Left colon (tissue), 2 donors: ENCODE data around the gene ZNF135. TPM values are rescaled to one million over a fixed set of nuclear protein-coding genes. Genes with fewer than 3 reads are reported as not detected.

ENCODE experiments used
- ATAC-seq: fragments of 200-7000 bp; cut with Tn5 transposase; one replicate; pipeline ENCODE4 v1.9.1; 2020; ENCODE audit warnings: mild to moderate bottlenecking, moderate library complexity
- DNase-seq, 2 donors: peaks; one replicate each; pipeline ENCODE4 v3.0.0-alpha.2; 2020
- intact Hi-C, 2 donors: fragments of 100-400 bp; cut with DNase I in 1 of 2; cut with micrococcal nuclease in 1 of 2; formaldehyde crosslinking; loops; one replicate each; pipeline versions ENCODE4 v1.11.2 to v1.14.0; 2022; cut with DNase I, micrococcal nuclease
- long read RNA-seq: library from polyadenylated mRNA; unstranded; transcript quantifications from one replicate; pipeline ENCODE4 v2.0.0, GENCODE V29; 2021
- total RNA-seq, 2 donors: library from RNA; stranded (reverse); fragmentation: NEBNext Ultra II Directional; extraction: Animal tissue kit (Norgen Biotek cat#: 25700); gene quantifications; one replicate each; pipeline ENCODE4 v1.2.1, GENCODE V29; 2021
- donor health status: DM: no; HTN: no; CAD: no.
- donor health status: DM: yes; HTN: yes; CAD: no.

Gene ZNF135
- total RNA-seq: 1 to 10 TPM; 1.1 to 1.2 TPM
- long read RNA-seq, partial matches to known transcripts: 1 of 2 reads
- long read RNA-seq, other reads (novel, unspliced or antisense): 1 of 2 reads

- DNase-seq: peak; percentile 82 to 85
- intact Hi-C loops: no loop called here
- ATAC-seq: peak; percentile 98
Observed at GRCh38 chr19:58059003-58059670, at the start of gene ZNF135. ZNF135 (plus strand) TSS chr19:58059282; CDS start chr19:58060003, 721 bp downstream.

- ATAC-seq: no peak
- intact Hi-C loops: no loop called here
- no peak for DNase-seq
Observed at GRCh38 chr19:58009301-58009665, 49.8 kb upstream of the ZNF135 start.

GRCh38 chr19:58009666-58010301, 49.3 kb upstream of the ZNF135 start:
- DNase-seq (peak; percentile 70 to 79), ATAC-seq (peak; percentile 97)
- intact Hi-C loops: no loop called here

GRCh38 chr19:58010507-58010906, 48.6 kb upstream of the ZNF135 start:
- intact Hi-C loops: no loop called here
- DNase-seq (no peak), ATAC-seq (no peak)

GRCh38 chr19:58014141-58014540, 44.9 kb upstream of the ZNF135 start:
- intact Hi-C loops: no loop called here

GRCh38 chr19:58020129-58020528, 39.0 kb upstream of the ZNF135 start:
- ATAC-seq (no peak), DNase-seq (no peak)
- intact Hi-C loops: loop anchor here in 1 of 2 donors (5.0 kb wide), 1 partner anchor 137 kb away; no protein-coding TSS in a partner anchor

More at GRCh38 chr19:58014141-58014540, 44.9 kb upstream of the ZNF135 start:
- DNase-seq (no peak), ATAC-seq (no peak)

- ATAC-seq: no peak
- peak; percentile 16 to 42 for DNase-seq
- intact Hi-C loops: loop anchor here in 1 of 2 donors (5.0 kb wide), 1 partner anchor 136 kb away; no protein-coding TSS in a partner anchor
Observed at GRCh38 chr19:58021541-58022282, 37.4 kb upstream of the ZNF135 start.

- ATAC-seq: no peak
- no peak for DNase-seq
- intact Hi-C loops: loop anchor here in 1 of 2 donors (5.0 kb wide), 1 partner anchor 135 kb away; no protein-coding TSS in a partner anchor
Observed at GRCh38 chr19:58022283-58022660, 36.8 kb upstream of the ZNF135 start.

GRCh38 chr19:58024661-58025060, 34.4 kb upstream of the ZNF135 start:
- no peak for DNase-seq
- intact Hi-C loops: loop anchor here in 1 of 2 donors (5.0 kb wide), 1 partner anchor 133 kb away; no protein-coding TSS in a partner anchor
- no peak for ATAC-seq

- intact Hi-C loops: no loop called here
- ATAC-seq: peak; percentile 27
- peak; percentile 56 to 80 for DNase-seq
Observed at GRCh38 chr19:58033741-58034476, 25.2 kb upstream of the ZNF135 start, which contains the start of gene ZSCAN1. ZSCAN1 (plus strand) TSS chr19:58034025; CDS start chr19:58037837, 3,812 bp downstream.

GRCh38 chr19:58034477-58034793, 24.6 kb upstream of the ZNF135 start:
- intact Hi-C loops: no loop called here
- no peak for ATAC-seq
- no peak for DNase-seq

- DNase-seq: no peak
- intact Hi-C loops: no loop called here
- ATAC-seq: no peak
Observed at GRCh38 chr19:58035863-58036262, 23.2 kb upstream of the ZNF135 start.

- intact Hi-C loops: no loop called here
- DNase-seq: no peak
Observed at GRCh38 chr19:58037927-58038687, 21.0 kb upstream of the ZNF135 start.

GRCh38 chr19:58038688-58039204, 20.3 kb upstream of the ZNF135 start:
- ATAC-seq (no peak), DNase-seq (no peak)
- intact Hi-C loops: no loop called here

More at GRCh38 chr19:58037927-58038687, 21.0 kb upstream of the ZNF135 start:
- ATAC-seq: no peak

GRCh38 chr19:58040751-58041525, 18.1 kb upstream of the ZNF135 start:
- intact Hi-C loops: no loop called here
- ATAC-seq: no peak
- DNase-seq: no peak

- intact Hi-C loops: no loop called here
- DNase-seq: no peak
- no peak for ATAC-seq
Observed at GRCh38 chr19:58042495-58043340, 16.4 kb upstream of the ZNF135 start.
